T-helper 1 cell treated with Interleukin-12 subunit alpha and Interleukin-12 subunit beta and Interleukin-4 antibody, amounts not matched to agents 30 ng/mL and 1 ng/mL, for 36 hours (primary cell): Measurements from ENCODE around the gene POU4F1. TPM values are rescaled to one million over a fixed set of nuclear protein-coding genes. Genes with fewer than 3 reads are reported as not detected.
"Not testable (repeated sequence)": the region's sequence is repeated elsewhere in the genome, so short reads cannot be mapped to it uniquely, and the experiment has no call there.

Source experiments
- intact Hi-C: fragments of 100-400 bp; cut with micrococcal nuclease; formaldehyde crosslinking; loops from one replicate; pipeline ENCODE4 v1.15.1; 2024
- total RNA-seq: library from RNA; stranded (reverse); gene quantifications from 2 replicates; pipeline ENCODE4 v1.2.3, GENCODE V29; 2022

The POU4F1 gene, protein sequence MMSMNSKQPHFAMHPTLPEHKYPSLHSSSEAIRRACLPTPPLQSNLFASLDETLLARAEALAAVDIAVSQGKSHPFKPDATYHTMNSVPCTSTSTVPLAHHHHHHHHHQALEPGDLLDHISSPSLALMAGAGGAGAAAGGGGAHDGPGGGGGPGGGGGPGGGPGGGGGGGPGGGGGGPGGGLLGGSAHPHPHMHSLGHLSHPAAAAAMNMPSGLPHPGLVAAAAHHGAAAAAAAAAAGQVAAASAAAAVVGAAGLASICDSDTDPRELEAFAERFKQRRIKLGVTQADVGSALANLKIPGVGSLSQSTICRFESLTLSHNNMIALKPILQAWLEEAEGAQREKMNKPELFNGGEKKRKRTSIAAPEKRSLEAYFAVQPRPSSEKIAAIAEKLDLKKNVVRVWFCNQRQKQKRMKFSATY
- 0.32 and 0.46 TPM in 2 replicates for total RNA-seq

- intact Hi-C loops, result loop anchor here (1.0 to 5.0 kb wide), 4 partner anchors 8 to 906 kb away; partner anchors contain the start of genes OBI1 and SLAIN1
Observed at GRCh38 chr13:78603240-78603957, at the start of gene POU4F1. POU4F1 (minus strand) TSS chr13:78603552; CDS start chr13:78603326, 226 bp downstream.

DNA sequence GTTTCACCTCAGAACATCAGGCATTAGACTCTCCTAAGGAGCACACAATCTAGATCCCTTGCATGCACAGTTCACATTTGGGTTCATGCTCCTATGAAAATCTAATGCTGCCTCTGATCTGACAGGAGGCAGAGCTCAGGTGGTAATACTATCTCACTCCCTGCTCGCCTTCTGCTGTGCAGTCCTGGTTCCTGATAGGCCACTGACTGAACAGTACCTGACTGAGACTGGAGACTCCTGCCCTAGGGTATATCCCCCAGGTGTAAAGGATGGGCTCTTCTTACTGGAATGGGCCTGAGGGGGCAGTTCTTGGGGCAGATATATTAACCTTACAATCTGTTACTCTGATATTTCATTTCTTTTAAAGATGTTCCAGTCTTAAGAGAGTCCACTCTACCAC lies 49.3 kb upstream of the POU4F1 start:
- intact Hi-C loops, result loop anchor here (10.0 kb wide), 2 partner anchors 672 to 1768 kb away; partner anchors contain the start of gene KCTD12

DNA sequence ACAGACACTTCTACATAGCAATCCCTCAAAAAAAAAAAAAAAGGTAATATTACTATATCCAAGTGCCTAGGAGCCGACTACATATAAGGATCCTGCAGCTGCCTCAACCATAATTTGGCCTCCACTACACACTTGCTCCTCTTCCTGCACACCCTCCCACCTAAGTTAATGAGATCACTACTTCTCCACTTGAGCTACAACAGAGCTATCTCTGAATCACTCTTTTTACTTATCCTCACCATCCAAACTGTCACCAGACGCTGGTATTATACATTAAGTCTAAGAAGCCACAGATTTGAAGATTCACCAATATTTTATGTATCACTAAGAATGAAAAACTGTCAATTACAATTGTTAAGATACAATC lies 47.3 kb upstream of the POU4F1 start:
- intact Hi-C loops, result loop anchor here (10.0 kb wide), 2 partner anchors 674 to 1766 kb away; partner anchors contain the start of gene KCTD12

DNA sequence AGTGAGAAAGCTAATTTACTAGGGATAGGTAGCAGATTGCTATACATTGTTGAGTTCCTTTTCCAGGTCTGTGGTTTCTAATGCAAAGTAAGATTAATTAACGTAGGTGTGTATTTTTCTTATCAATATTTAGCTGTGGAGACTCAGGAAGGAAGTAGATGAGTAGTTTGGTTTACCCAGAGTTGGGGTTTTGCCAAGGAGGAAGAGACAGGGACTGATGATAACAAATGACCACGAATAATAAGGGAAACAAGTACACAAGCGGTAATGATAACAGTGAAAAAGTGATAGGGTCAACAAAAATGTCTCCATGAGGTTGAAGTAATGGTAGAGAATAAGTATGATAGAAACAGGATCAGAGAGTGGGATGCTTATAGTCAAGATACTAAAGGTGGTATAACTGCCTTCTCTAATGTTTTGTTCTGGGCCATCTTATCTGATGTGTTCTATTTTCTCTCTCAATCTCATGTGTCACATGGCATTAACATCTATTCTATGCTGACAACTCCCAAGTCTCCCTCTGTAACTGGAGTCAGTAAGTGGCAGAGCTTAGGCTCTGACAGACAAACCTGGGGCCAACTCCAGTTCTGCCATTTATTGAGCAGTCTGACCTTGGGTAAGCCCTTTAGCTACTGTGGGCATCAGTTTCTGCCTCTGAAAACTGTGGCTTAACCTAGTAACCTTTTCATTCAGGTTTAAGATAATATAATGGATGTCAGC lies 46.8 kb upstream of the POU4F1 start:
- intact Hi-C loops, result loop anchor here (10.0 kb wide), 2 partner anchors 675 to 1765 kb away; partner anchors contain the start of gene KCTD12

DNA sequence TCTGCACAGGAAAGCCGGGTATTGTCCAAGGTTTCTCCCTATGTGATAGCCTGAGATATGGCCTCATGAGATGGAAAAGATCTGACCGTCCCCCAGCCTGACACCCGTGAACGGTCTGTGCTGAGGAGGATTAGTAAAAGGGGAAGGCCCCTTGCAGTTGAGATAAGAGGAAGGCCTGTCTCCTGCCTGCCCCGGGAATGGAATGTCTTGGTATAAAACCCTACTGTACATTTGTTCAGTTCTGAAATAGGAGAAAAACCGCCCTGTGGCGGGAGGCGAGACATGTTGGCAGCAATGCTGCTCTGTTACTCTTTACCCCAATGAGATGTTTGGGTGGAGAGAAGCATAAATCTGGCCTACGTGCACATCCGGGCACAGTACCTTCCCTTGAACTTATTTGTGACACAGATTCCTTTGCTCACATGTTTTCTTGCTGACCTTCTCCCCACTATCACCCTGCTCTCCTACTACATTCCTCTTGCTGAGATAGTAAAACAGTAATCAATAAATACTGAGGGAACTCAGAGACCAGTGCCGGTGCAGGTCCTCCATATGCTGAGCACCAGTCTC lies 43.8 kb upstream of the POU4F1 start:
- intact Hi-C loops, result not testable (repeated sequence)

DNA sequence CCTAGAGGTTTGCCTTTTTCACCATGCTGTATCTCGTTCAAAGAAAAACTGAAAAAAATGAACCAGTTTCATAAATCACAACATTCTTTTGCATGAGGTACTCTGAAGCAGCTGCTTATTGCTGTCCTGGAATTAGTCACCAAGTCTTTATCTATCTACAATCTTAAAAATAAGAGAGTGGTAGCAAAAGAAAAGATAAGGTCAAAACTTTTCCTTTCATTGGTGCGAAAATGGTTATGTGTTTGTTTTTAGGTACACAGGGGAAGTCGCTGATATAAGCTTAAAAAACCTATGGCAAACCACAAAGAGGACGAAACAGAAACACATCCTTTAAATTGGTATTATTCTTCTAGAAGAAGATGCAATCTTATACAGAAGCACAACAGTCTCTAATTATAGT lies 34.9 kb upstream of the POU4F1 start:
- intact Hi-C loops, result no loop called here

DNA sequence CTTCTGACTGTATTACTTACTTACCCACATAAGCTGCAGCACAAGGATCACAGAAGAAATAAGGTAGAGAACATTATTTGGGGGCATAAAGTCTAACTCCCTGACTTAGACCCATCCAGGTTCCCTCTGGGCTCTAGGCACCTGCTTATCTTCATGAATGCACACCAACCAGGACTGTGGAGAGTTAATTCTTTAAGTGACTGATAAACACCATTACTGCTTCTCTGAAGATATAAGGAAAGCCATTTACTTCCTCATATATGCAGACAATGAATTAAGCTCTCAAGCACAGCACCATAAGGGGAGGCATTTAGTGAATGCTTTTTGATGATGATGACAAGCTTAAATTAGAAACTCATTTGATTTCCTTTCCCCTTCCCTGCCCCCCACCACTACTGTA lies 33.1 kb upstream of the POU4F1 start:
- intact Hi-C loops, result no loop called here

GRCh38 chr13:78632996-78633395 lies 29.6 kb upstream of the POU4F1 start:
- intact Hi-C loops, result no loop called here

DNA sequence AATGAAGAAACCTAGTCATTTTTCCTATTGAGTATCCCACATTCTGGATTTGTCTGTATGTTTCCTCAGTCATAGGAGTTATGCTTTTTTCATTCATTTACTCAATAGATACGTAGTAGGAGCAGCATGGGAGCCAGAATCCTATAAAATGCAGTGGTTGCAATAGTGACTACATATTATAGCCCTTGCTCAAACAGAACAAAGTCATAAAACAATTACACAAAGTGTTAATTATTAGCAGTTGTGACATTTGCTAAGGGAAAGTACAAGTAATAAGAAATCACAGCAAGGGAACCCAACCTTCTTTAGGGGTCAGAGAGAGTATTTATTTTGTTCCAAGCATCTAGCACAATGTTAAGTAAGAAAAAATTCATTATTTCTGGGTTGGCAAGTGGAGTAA lies 27.7 kb upstream of the POU4F1 start:
- intact Hi-C loops, result no loop called here

GRCh38 chr13:78630511-78630910 lies 27.2 kb upstream of the POU4F1 start:
- intact Hi-C loops, result no loop called here

DNA sequence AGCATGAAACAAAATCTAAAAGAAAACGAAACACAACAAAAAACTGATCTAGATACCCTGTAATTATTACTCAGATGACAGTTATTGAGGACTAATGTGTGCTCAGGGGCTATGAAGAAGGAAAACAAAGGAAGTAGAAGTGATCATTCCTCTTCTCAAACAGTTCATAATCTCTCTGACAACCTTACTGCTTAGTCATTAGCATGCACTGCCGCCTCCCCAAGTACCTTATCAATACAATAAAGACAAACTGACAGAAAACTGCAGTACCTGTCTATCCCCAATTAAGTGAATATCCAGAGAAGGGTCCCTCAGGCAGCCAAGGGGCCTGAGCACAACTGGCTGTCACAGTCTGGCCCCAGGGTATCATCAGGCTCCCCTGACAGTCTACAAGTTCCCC lies 22.0 kb upstream of the POU4F1 start:
- intact Hi-C loops, result no loop called here

- intact Hi-C loops, result no loop called here
Observed at GRCh38 chr13:78623132-78623531, 19.8 kb upstream of the POU4F1 start.

- intact Hi-C loops, result no loop called here
Observed at GRCh38 chr13:78620936-78621470, 17.7 kb upstream of the POU4F1 start.

DNA sequence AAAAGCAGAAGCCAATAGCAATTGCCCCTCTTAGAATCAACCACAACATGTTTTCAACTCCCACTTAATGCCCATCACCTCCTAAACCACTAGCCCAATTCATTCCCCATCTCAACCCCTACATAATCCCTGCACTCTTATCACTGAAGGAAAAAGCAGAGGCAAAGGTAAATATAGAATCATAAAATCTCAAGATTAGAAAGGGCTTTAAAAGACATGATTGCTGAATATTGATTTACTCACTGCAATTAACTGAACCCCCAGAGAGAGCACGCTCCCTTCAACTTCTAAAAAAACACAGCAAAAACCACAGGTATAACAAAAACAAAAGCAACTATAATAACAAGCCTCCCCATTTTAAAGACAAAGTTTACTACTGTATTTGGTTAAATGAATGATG lies 15.1 kb upstream of the POU4F1 start:
- intact Hi-C loops, result no loop called here

GRCh38 chr13:78611040-78611439 lies 7.7 kb upstream of the POU4F1 start:
- intact Hi-C loops, result no loop called here

- intact Hi-C loops, result no loop called here
Observed at GRCh38 chr13:78610381-78610883, 7.1 kb upstream of the POU4F1 start.

- intact Hi-C loops, result loop anchor here (1.0 kb wide), 1 partner anchor 14 kb away; no protein-coding TSS in a partner anchor
Observed at GRCh38 chr13:78609464-78610205, 6.3 kb upstream of the POU4F1 start.

DNA sequence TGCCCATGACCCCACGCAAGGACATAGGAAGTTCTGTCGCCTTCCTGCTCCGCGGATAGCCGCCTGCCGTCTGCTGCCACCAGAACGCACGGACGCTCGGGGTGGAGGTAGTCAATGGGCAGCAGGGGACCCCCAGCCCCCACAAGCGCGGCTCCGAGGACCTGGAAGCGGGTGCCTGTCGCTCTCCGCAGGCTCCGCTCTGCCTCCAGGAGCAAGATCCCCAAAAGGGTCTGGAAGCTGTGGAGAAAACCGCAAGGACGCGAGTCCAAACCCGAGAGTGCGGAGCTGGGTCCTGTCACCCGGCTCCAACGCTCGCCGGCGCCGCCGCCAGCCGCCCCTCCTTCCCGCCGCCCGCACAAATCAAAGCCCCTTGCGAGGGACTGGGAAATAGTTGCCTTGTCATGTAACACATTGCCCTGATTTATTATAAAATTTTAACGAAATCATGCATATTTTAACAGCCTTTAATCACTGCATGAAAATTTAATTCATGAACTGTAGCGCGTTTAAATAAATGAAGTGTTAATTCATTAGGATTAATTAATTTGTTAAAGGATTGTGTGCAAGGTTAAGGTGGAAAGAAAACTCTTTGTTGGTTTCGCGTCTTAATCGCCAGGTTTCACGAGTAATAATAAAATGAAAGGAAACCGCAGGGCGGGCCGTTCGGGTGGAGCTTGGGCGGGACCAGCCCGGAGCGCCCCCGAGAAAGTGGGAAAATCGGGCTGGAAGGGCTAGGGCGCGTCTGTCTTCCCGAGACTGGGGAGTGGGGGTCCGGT lies 5.5 kb upstream of the POU4F1 start:
- intact Hi-C loops, result loop anchor here (1.0 kb wide), 2 partner anchors 10 to 14 kb away; no protein-coding TSS in a partner anchor

DNA sequence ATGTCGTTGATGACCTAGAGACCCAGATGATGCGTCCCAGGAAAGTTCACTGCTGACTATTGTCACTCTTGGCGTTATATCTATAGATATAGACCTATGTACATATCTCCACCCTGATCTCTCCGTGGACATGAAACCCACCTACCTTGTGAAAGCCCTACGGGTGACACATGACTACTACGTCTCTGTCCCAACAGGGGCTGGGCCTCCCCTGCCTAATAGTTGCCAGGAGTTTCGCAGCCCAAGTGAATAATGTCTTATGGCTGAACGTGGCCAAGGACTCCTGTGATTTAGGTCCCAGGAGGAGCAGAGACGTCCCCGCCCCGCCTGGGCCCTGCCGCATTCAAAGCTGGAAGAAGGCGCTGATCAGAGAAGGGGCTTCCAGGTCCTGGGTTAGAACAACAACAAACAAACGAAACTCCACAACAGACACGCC lies 4.9 kb upstream of the POU4F1 start:
- intact Hi-C loops, result loop anchor here (1.0 kb wide), 1 partner anchor 9 kb away; no protein-coding TSS in a partner anchor
